Ectodermal cell (in vitro differentiated cells): ENCODE results near the gene TMEM255B. TPM values are rescaled to one million over a fixed set of nuclear protein-coding genes. Genes with fewer than 3 reads are reported as not detected.
"Not testable (repeated sequence)": the region's sequence is repeated elsewhere in the genome, so short reads cannot be mapped to it uniquely, and the experiment has no call there.

Experiments used
- H3K27ac ChIP-seq: 2 replicates; pipeline ENCODE4 v1.7.0; 2013; ENCODE audit warnings: mild to moderate bottlenecking, low read depth, low read length; ENCODE audit not compliant: insufficient read depth, poor library complexity, severe bottlenecking
- H3K27me3 ChIP-seq: 2 replicates; pipeline ENCODE4 v1.7.0; 2013; ENCODE audit warnings: mild to moderate bottlenecking, low read length; ENCODE audit not compliant: insufficient read depth, control insufficient read depth, poor library complexity, severe bottlenecking
- H3K36me3 ChIP-seq: one replicate; pipeline ENCODE4 v1.7.0; 2013; ENCODE audit warnings: low read length; ENCODE audit not compliant: control insufficient read depth, insufficient read depth
- H3K4me1 ChIP-seq: one replicate; pipeline ENCODE4 v1.7.0; 2013; ENCODE audit warnings: low read length; ENCODE audit not compliant: control insufficient read depth, insufficient read depth
- H3K4me3 ChIP-seq: 2 replicates; pipeline ENCODE4 v1.7.0; 2013; ENCODE audit warnings: low read depth, low read length, control low read depth; ENCODE audit not compliant: insufficient read depth
- H3K9me3 ChIP-seq: 2 replicates; pipeline ENCODE4 v1.7.0; 2013; ENCODE audit warnings: mild to moderate bottlenecking, low read length, moderate library complexity; ENCODE audit not compliant: control insufficient read depth
- WGBS, 2 experiments: methylation state at CpG; one replicate each; pipeline ENCODE4 v1.1.7; 2013; ENCODE audit warnings: missing lambda C conversion rate in 2 of 2; 5-methylcytosine and 5-hydroxymethylcytosine counted together
- polyA plus RNA-seq, 4 experiments: library from polyadenylated mRNA; stranded (reverse); fragments of 50-300 nt; gene quantifications; one replicate each; pipeline ENCODE4 v1.2.3, GENCODE V29; 2013

Gene TMEM255B
- polyA plus RNA-seq (2013, experiment 1 of 4) = 3.5 TPM
- 4.3 TPM for polyA plus RNA-seq (2013, experiment 2 of 4)
- polyA plus RNA-seq (2013, experiment 3 of 4) = 2.2 TPM
- polyA plus RNA-seq (2013, experiment 4 of 4) = 3.6 TPM

DNA sequence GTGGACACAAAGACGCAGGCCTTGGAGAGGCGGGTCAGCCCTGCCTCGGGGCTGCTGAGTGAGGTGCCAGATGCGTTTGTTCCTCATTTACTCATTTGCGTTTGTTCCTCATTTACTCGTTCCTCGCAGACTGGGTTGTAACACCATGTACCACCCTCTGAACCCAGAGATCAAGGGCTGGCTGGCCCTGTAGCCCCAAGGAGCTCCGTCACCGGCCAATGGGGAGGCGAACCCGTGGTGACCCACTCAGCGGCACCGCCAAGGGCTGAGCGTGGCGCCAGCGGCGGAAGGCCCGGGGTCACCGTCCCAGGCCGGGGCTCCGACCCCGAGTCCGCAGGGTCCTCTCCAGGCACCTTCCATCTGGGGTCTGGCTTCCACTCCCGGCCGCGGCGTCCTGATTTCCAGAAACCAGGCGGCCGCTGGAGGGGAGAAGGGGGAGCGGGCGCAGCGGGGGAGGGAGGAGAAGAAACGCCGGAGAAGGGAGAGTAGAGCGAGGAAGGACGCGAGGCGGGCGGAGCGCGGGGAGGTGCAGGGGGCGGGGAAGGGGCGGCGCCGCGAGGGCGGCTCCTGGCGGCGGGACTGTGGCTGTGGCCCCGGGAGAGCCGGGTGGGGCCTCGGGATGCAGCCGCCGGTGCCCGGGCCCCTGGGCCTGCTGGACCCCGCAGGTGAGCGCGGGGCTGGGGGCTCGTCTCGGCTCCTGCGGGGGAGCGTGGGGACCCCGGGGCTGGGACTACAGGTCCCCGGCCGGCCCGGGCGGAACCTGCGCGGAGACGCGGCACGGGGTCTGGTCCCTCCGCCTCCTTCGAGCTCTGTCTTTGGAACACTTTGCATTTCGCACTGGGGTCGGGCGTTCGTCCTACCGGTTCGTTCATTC, at the start of gene TMEM255B:
Gene TMEM255B, plus strand, starts transcription at position 576 of the 874 bp plus-strand sequence. Its CDS starts 44 bp downstream, at position 620.
- WGBS, 2 experiments = 2% methylated on average over 80 of the region's 80 CpGs

DNA sequence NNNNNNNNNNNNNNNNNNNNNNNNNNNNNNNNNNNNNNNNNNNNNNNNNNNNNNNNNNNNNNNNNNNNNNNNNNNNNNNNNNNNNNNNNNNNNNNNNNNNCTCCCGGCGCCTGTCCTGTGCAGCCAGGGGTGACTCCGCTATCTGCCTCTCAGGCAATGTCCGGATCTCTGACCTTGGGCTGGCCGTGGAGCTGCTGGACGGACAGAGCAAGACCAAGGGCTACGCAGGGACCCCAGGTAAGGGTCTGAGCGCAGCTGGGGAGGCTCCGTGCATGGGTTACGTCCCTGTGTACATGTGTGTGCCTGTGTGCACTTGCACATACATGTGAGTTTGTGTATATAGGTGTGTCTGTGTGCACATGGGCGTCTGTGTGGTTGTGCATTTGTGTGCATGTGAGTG, 36.1 kb upstream of the TMEM255B start:
- no peak overlapping the region for H3K27ac ChIP-seq
- H3K27me3 ChIP-seq = no peaks in the 10 kb centered on the region
- WGBS, 2 experiments = 87 to 92% methylated on average over 11 of the region's 11 CpGs
- no peaks in the 10 kb centered on the region for H3K36me3 ChIP-seq
- no peak overlapping the region for H3K4me3 ChIP-seq
- H3K9me3 ChIP-seq = no peaks in the 10 kb centered on the region
- no peaks in the 10 kb centered on the region for H3K4me1 ChIP-seq

More for the DNA sequence above, at the start of gene TMEM255B:
- H3K36me3 ChIP-seq = no peaks in the 10 kb centered on the region
- peaks cover 2% of the 10 kb centered on the region for H3K4me1 ChIP-seq
- H3K9me3 ChIP-seq = no peaks in the 10 kb centered on the region
- peak within 1 kb of the TSS; percentile 58 for H3K4me3 ChIP-seq
- peaks cover 49% of the 10 kb centered on the region for H3K27me3 ChIP-seq
- H3K27ac ChIP-seq = no peak within 1 kb of the TSS

DNA sequence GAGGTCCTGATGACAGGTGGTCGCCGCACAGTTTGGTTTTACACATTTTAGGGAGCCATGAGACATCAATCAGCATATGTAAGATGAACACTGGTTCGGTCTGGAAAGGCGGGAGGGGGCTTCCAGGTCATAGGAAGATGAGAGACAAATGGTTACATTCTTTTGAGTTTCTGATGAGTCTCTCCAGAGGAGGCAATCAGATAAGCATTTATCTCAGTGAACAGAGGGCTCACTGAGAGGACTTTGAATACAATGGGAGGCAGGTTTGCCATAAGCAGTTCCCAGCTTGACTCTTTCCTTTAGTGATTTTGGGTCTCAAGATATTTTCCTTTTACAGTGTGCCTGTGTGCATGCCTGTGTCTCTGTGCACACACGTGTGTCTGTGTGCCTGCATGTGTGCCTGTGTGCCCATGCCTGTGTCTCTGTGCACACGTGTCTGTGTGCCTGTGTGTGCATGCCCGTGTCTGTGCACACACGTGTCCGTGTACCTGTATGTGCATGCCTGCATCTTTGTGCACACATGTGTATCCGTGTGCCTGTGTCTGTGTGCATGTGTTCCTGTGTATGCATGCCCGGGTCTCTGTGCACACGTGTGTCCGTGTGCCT, 35.5 kb upstream of the TMEM255B start:
- Histone ChIP-seq H3K4me3 (no peak overlapping the region), H3K36me3 (no peaks in the 10 kb centered on the region), H3K27me3 (no peaks in the 10 kb centered on the region), H3K4me1 (no peaks in the 10 kb centered on the region), H3K27ac (no peak overlapping the region), H3K9me3 (no peaks in the 10 kb centered on the region)
- whole genome bisulfite sequencing, 2 experiments = 82 to 85% methylated on average over 13 of the region's 13 CpGs

DNA sequence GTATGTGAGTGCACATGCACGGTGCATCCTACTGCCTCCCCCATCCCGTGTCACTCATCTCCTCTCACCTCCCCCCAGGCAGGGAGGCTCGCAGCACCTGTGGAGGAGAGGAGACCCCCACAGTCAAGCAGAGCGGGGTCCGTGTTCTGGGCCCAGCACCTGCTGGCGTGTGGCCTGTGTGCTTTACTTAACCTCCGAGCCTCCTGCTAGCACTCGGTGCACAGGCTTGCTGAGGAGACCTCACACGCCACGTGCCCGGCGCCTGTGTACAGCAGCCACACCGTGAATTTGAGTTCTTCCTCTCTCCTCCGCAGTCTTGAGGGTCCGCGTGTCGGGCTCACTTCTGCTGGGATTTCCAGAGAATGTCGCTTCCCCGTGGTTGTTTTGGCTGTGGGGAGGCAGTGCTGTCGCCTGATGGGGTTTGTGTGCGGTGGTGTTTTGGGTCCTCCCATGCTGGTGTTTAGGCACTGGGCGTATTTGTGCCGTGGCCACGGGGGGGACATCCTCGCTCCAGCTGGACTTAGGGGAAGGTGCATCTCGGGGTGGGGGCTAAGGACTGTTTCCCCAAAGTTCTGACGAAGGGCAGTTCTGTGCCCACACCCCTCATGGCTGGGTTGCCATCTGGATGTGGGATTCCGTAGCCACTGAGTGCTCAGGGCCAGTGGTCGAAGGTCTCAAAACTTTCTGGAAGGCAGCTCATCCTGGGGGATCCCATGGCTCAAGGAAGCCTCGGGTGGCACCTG, 34.8 kb upstream of the TMEM255B start:
- no peaks in the 10 kb centered on the region for H3K9me3 ChIP-seq
- no peaks in the 10 kb centered on the region for H3K36me3 ChIP-seq
- no peak overlapping the region for H3K27ac ChIP-seq
- H3K27me3 ChIP-seq = no peaks in the 10 kb centered on the region
- peak overlapping the region; percentile 47 for H3K4me3 ChIP-seq
- H3K4me1 ChIP-seq = no peaks in the 10 kb centered on the region
- 91 to 93% methylated on average over 30 of the region's 30 CpGs for WGBS, 2 experiments

DNA sequence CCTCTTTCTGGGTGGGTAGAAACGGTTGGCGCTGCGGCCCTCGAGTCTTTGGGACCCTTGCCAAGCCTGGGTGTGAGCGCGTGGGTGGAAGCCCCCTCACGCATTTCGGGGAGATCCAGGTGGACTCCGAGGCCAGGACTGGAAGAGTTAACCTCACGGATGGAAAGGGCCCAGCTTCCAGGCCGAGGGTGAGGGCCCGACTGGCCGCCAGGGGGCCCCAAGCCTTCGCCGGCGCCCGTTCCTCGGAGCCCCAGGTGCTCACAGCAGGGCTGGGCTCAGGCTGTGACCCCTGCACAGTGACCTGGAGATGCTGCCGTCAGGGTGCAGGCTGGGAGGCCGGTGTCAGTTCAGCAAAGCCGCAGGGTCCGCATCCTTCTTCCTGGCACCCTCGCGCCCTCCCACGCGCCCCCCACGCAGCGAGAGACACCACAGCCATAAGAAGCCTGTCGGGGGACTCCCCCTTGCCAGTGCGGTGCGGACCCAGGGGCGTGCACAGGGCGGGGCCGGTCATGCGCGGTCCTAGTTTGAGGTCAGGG, 34.2 kb upstream of the TMEM255B start:
- WGBS, 2 experiments = 11% methylated on average over 35 to 36 of the region's 36 CpGs
- no peaks in the 10 kb centered on the region for H3K9me3 ChIP-seq
- no peaks in the 10 kb centered on the region for H3K36me3 ChIP-seq
- peak overlapping the region; percentile 47 for H3K4me3 ChIP-seq
- no peaks in the 10 kb centered on the region for H3K27me3 ChIP-seq
- no peak overlapping the region for H3K27ac ChIP-seq
- no peaks in the 10 kb centered on the region for H3K4me1 ChIP-seq

DNA sequence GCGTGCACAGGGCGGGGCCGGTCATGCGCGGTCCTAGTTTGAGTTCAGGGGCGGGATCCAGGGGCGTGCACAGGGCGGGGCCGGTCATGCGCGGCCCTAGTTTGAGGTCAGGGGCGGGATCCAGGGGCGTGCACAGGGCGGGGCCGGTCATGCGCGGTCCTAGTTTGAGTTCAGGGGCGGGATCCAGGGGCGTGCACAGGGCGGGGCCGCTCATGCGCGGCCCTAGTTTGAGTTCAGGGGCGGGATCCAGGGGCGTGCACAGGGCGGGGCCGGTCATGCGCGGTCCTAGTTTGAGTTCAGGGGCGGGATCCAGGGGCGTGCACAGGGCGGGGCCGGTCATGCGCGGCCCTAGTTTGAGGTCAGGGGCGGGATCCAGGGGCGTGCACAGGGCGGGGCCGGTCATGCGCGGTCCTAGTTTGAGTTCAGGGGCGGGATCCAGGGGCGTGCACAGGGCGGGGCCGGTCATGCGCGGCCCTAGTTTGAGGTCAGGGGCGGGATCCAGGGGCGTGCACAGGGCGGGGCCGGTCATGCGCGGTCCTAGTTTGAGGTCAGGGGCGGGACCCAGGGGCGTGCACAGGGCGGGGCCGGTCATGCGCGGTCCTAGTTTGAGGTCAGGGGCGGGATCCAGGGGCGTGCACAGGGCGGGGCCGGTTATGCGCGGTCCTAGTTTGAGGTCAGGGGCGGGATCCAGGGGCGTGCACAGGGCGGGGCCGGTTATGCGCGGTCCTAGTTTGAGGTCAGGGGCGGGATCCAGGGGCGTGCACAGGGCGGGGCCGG, 33.5 kb upstream of the TMEM255B start:
- H3K27me3 ChIP-seq, H3K4me1 ChIP-seq, H3K27ac ChIP-seq, H3K36me3 ChIP-seq, H3K9me3 ChIP-seq: not testable (repeated sequence)
- WGBS, 2 experiments = 0 to 1% methylated on average over 11 to 28 of the region's 75 CpGs
- peak overlapping the region; percentile 47 for H3K4me3 ChIP-seq

DNA sequence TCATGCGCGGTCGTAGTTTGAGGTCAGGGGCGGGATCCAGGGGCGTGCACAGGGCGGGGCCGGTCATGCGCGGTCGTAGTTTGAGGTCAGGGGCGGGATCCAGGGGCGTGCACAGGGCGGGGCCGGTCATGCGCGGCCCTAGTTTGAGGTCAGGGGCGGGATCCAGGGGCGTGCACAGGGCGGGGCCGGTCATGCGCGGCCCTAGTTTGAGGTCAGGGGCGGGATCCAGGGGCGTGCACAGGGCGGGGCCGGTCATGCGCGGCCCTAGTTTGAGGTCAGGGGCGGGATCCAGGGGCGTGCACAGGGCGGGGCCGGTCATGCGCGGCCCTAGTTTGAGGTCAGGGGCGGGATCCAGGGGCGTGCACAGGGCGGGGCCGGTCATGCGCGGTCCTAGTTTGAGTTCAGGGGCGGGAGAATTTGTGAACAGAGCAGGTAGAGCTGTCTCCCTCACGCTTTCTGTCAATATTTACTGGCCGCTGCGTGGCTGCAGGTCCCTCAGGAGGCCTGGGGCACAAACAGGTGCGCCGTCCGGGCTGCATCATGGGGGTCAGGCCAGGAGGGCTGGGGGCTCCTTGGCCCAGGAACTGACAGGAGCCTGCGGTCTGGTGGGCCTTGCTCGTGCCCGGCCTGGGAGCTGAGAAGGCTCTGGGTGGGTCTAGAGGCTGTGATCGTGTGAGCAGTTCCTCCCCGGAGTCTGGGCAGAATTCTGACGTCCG, 32.8 kb upstream of the TMEM255B start:
- H3K27ac ChIP-seq, H3K9me3 ChIP-seq, H3K27me3 ChIP-seq, H3K4me1 ChIP-seq, H3K36me3 ChIP-seq: not testable (repeated sequence)
- peak overlapping the region; percentile 31 for H3K4me3 ChIP-seq
- WGBS, 2 experiments = 51 to 54% methylated on average over 20 of the region's 54 CpGs

DNA sequence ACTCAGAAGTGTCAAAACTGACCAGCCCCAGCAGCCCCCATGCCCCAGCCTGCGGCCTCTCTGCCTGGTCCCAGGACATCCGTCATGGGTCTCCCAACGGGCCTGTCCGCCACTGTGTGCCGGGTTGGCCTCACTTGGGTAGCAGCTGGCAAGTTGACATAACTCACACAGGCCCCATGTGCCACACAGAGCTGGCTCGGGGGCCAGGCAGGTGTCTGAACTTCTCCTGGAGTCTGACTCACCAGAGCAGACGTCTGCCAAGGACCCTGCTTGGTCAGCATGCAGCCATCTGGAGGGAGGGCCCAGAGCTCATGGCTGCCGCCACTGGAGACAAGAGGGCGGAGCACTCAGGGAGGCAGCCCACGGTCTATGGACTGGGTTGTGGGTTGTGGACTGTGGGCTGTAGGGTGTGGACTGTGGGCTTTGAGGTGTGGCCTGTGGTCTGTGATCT, 32.0 kb upstream of the TMEM255B start:
- no peaks in the 10 kb centered on the region for H3K9me3 ChIP-seq
- no peak overlapping the region for H3K4me3 ChIP-seq
- 91 to 92% methylated on average over 10 of the region's 10 CpGs for WGBS, 2 experiments
- H3K4me1 ChIP-seq = no peaks in the 10 kb centered on the region
- H3K36me3 ChIP-seq = no peaks in the 10 kb centered on the region
- no peaks in the 10 kb centered on the region for H3K27me3 ChIP-seq
- H3K27ac ChIP-seq = no peak overlapping the region

DNA sequence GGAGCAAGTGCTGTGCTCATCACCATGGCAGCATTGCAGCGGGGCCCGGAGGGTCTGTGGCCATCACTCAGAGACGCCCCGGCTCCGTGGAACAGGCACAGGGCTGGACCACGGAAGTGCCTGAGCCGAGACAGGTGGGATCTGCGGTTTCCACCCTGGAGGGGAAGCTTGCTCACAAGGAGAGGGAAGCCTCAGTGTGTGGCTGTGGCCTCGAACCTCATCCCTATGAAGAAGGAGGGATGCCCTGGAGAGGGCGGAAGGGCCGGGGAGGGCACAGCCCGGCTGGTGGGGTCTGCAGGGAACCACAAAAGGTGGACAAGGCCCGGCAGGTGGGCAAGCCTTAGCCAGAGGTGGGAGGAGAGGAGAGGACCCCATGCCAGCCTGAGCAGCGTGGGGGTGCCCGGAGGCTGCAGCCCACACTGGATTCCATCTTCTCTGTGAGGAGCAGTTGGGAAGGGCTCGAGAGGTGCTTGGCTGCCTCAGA, 30.4 kb upstream of the TMEM255B start:
- Histone ChIP-seq H3K9me3 (no peaks in the 10 kb centered on the region), H3K27me3 (no peaks in the 10 kb centered on the region), H3K36me3 (no peaks in the 10 kb centered on the region), H3K27ac (no peak overlapping the region), H3K4me3 (no peak overlapping the region), H3K4me1 (no peaks in the 10 kb centered on the region)
- WGBS, 2 experiments = 95% methylated on average over 16 of the region's 16 CpGs
